ENCODE data around the gene JTB. TPM values are rescaled to one million over a fixed set of nuclear protein-coding genes. Genes with fewer than 3 reads are reported as not detected.
A peak's percentile ranks its signal among the peaks of the same experiment; 100 is the strongest.

JTB gene
- total RNA-seq, 4 donors from 2014 or later = 88.8 to 303 (median 280) TPM

DNA sequence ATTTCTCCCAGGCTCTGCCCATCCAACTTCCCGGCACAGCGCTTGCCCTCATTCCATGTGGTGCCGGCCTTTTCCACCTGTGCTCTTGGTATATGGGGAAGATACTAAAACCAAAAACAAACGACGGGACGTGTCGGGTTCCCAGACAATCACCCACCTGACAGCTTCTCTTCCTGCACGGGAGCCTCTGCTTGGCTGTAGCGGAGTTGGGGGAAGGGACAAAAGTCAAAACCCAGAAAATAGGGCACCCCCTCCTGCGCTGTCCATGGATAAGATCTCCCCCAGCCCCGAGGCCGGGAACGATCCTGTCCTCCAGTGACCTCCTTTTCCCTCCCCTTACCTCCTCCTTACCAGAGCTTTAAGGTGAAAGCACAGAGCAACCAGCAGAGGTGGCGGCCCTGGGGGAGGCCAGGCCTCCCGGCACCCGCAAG is 640 bp downstream of the JTB start:
- WGBS, 2 donors (ENCODE audit: low coverage in 1 of 2) = 0% methylated on average over 15 of the region's 16 CpGs; no CpG with 5 or more reads in 1 of the 2 donors
- TF ChIP-seq POLR2AphosphoS5 (IDR thresholded peaks at IDR 0.05) = no peak
- no peak for TF ChIP-seq POLR2A (IDR thresholded peaks at IDR 0.05)
- no peak for TF ChIP-seq EP300 (IDR thresholded peaks at IDR 0.05; ENCODE audit: low read depth)
- TF ChIP-seq, protein P1, sequence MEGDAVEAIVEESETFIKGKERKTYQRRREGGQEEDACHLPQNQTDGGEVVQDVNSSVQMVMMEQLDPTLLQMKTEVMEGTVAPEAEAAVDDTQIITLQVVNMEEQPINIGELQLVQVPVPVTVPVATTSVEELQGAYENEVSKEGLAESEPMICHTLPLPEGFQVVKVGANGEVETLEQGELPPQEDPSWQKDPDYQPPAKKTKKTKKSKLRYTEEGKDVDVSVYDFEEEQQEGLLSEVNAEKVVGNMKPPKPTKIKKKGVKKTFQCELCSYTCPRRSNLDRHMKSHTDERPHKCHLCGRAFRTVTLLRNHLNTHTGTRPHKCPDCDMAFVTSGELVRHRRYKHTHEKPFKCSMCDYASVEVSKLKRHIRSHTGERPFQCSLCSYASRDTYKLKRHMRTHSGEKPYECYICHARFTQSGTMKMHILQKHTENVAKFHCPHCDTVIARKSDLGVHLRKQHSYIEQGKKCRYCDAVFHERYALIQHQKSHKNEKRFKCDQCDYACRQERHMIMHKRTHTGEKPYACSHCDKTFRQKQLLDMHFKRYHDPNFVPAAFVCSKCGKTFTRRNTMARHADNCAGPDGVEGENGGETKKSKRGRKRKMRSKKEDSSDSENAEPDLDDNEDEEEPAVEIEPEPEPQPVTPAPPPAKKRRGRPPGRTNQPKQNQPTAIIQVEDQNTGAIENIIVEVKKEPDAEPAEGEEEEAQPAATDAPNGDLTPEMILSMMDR (IDR thresholded peaks at IDR 0.05) = no peak
- Histone ChIP-seq H3K4me1 (peaks cover 8 to 22% (median 18%) of the 10 kb centered on the region in 4 donors), H3K27ac (peak overlapping the region; percentile 94 to 99 (median 96)), H3K27me3 (no peaks in the 10 kb centered on the region), H3K4me3 (peak overlapping the region; percentile 80 to 99 (median 96)), H3K9me3 (no peaks in the 10 kb centered on the region), H3K36me3 (peaks cover 0 to 20% (median 9%) of the 10 kb centered on the region in 4 donors)
- no peak for DNase-seq
- intact Hi-C loops (cut with DNase I; ENCODE audit: low total_unique reads) (no loop called here), in situ Hi-C loops (cut with MboI; ENCODE audit: low pct_ligation_motif_present in 1 of 4, low pct_unique_long_range_greater_than_20kb in 1 of 4, low sequenced_read_pairs in 3 of 4) (loop anchor here (25.0 kb wide), 4 partner anchors 290 to 465 kb away; partner anchors contain the start of genes ILF2 (in 1 of the 4), NPR1 (in 1 of the 4), S100A3 (in 1 of the 4) and S100A4 (in 1 of the 4))

DNA sequence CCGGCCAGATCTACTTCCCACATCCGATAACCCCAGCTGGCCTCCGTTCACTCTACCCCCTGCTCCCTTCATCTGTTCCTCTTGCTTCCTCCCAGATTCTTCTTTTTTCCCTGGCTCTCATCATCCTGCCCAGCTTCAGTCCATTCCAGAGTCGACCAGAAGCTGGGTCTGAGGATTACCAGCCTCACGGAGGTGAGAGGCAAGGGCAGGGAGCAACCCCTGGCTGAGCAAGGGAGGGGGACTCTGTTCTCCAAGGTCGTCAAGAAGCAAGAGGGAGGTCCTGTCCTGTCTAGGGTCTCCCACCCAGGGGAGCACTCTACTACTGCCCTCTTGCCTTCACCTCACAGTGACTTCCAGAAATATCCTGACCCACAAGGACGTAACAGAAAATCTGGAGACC is 3.9 kb downstream of the JTB start:
- in situ Hi-C loops (cut with MboI; ENCODE audit: low pct_ligation_motif_present in 1 of 4, low pct_unique_long_range_greater_than_20kb in 1 of 4, low sequenced_read_pairs in 3 of 4) = loop anchor here in 1 of 4 donors (25.0 kb wide), 1 partner anchor 311 kb away; the partner anchor contains the start of genes ILF2 and SNAPIN
- intact Hi-C loops (cut with DNase I; ENCODE audit: low total_unique reads) = no loop called here

DNA sequence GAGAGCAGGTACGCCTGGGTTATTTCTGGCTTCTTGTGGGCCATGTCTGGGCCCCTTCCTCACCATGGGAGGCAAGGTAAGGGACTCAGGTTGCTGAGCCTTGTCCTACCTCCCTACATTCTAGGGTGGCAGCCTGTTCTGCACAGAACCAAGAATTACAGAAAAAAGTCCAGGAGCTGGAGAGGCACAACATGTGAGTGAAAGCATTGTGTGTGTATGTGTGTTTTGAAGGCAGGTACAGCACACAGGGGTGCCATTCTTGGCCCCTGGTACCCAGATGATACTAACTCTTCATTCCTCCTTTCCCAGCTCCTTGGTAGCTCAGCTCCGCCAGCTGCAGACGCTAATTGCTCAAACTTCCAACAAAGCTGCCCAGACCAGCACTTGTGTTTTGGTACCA is 4.4 kb downstream of the JTB start:
- H3K9me3 ChIP-seq = no peaks in the 10 kb centered on the region
- in situ Hi-C loops (cut with MboI; ENCODE audit: low pct_ligation_motif_present in 1 of 4, low pct_unique_long_range_greater_than_20kb in 1 of 4, low sequenced_read_pairs in 3 of 4) = loop anchor here in 1 of 4 donors (25.0 kb wide), 1 partner anchor 311 kb away; the partner anchor contains the start of genes ILF2 and SNAPIN
- peaks cover 8 to 24% (median 15%) of the 10 kb centered on the region in 4 donors for H3K4me1 ChIP-seq

More for the DNA sequence above, 3.9 kb downstream of the JTB start:
- no peak for DNase-seq
- Histone ChIP-seq H3K4me3 (no peak overlapping the region), H3K27ac (no peak overlapping the region), H3K27me3 (no peaks in the 10 kb centered on the region), H3K4me1 (peaks cover 8 to 24% (median 17%) of the 10 kb centered on the region in 4 donors), H3K9me3 (no peaks in the 10 kb centered on the region), H3K36me3 (peaks cover 0 to 20% (median 9%) of the 10 kb centered on the region in 4 donors)
- TF ChIP-seq EP300 (IDR thresholded peaks at IDR 0.05; ENCODE audit: low read depth) (no peak), POLR2AphosphoS5 (IDR thresholded peaks at IDR 0.05) (no peak), POLR2A (IDR thresholded peaks at IDR 0.05) (no peak)
- TF ChIP-seq, protein P1 (IDR thresholded peaks at IDR 0.05) = no peak
- 87 to 92% methylated on average over 3 to 7 of the region's 7 CpGs for WGBS, 2 donors (ENCODE audit: low coverage in 1 of 2)

DNA sequence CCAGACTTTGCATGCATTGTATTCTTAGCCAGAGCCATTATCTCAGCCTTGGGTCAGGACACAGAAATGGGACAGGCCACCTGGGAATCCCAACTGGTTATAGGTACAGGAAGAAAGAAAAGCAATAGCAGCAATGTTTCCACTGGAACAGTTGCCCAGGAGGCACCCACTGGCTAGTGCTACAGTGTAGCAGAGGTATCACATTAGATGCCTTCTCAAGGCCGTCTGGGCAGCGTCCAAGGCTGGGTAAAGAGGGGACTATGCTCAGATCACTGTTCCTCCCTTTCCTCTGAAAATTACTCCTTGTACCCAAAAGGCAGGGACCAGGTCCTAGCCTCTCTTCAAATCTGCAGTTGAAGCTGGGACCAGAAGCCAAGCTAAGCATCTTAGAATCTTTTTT is 7.1 kb downstream of the JTB start:
- DNase-seq = no peak
- Histone ChIP-seq H3K4me3 (no peak overlapping the region), H3K36me3 (peaks cover 0 to 14% (median 6%) of the 10 kb centered on the region in 4 donors), H3K9me3 (no peaks in the 10 kb centered on the region), H3K27me3 (no peaks in the 10 kb centered on the region), H3K27ac (no peak overlapping the region), H3K4me1 (peaks cover 9 to 26% (median 17%) of the 10 kb centered on the region in 4 donors)
- 83 to 89% methylated on average over 2 of the region's 2 CpGs for WGBS, 2 donors (ENCODE audit: low coverage in 1 of 2)
- TF ChIP-seq POLR2AphosphoS5 (IDR thresholded peaks at IDR 0.05) (no peak), EP300 (IDR thresholded peaks at IDR 0.05; ENCODE audit: low read depth) (no peak), POLR2A (IDR thresholded peaks at IDR 0.05) (no peak)
- TF ChIP-seq, protein P1 (IDR thresholded peaks at IDR 0.05) = no peak
- intact Hi-C loops (cut with DNase I; ENCODE audit: low total_unique reads) (no loop called here), in situ Hi-C loops (cut with MboI; ENCODE audit: low pct_ligation_motif_present in 1 of 4, low pct_unique_long_range_greater_than_20kb in 1 of 4, low sequenced_read_pairs in 3 of 4) (loop anchor here in 1 of 4 donors (25.0 kb wide), 1 partner anchor 308 kb away; the partner anchor contains the start of genes ILF2 and SNAPIN)

More for the DNA sequence above, 4.4 kb downstream of the JTB start:
- intact Hi-C loops (cut with DNase I; ENCODE audit: low total_unique reads) = no loop called here
- Histone ChIP-seq H3K27me3 (no peaks in the 10 kb centered on the region), H3K36me3 (peaks cover 0 to 20% (median 9%) of the 10 kb centered on the region in 4 donors), H3K27ac (no peak overlapping the region), H3K4me3 (no peak overlapping the region)
- WGBS, 2 donors (ENCODE audit: low coverage in 1 of 2) = 94% methylated on average over 3 of the region's 3 CpGs; no CpG with 5 or more reads in 1 of the 2 donors
- no peak for DNase-seq
- no peak for TF ChIP-seq POLR2A (IDR thresholded peaks at IDR 0.05)
- TF ChIP-seq, protein P1 (IDR thresholded peaks at IDR 0.05) = no peak
- TF ChIP-seq EP300 (IDR thresholded peaks at IDR 0.05; ENCODE audit: low read depth) = no peak
- TF ChIP-seq POLR2AphosphoS5 (IDR thresholded peaks at IDR 0.05) = no peak

Measured in transverse colon (tissue), 4 donors.